ENCODE data around the gene RPP14.

RPP14 gene

DNA sequence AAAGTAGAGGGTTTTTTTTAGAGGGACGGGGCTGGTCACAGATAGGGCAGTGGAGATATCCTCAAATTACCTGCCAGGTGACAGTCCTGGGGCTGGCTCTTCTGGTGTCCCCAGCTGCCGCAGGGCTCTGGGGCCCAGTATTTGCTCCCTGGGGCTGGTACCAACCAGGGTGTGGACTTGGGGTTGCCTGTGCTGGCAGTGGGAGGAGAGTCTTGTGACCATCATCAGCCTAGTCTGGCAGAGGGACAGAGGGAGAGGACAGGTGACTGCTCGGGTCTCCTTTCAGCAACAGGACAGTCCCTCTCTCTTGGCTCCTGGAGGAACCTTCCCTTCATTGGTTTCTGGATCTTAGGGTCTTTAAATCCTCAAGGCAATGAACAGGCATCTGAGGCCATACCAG lies 7.9 kb upstream of the RPP14 start:
- TF ChIP-seq, protein P1, sequence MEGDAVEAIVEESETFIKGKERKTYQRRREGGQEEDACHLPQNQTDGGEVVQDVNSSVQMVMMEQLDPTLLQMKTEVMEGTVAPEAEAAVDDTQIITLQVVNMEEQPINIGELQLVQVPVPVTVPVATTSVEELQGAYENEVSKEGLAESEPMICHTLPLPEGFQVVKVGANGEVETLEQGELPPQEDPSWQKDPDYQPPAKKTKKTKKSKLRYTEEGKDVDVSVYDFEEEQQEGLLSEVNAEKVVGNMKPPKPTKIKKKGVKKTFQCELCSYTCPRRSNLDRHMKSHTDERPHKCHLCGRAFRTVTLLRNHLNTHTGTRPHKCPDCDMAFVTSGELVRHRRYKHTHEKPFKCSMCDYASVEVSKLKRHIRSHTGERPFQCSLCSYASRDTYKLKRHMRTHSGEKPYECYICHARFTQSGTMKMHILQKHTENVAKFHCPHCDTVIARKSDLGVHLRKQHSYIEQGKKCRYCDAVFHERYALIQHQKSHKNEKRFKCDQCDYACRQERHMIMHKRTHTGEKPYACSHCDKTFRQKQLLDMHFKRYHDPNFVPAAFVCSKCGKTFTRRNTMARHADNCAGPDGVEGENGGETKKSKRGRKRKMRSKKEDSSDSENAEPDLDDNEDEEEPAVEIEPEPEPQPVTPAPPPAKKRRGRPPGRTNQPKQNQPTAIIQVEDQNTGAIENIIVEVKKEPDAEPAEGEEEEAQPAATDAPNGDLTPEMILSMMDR (IDR thresholded peaks at IDR 0.05; ENCODE audit: low read depth, low read length, poor library complexity, severe bottlenecking) = no peak
- no peak for TF ChIP-seq EZH2phosphoT487 (IDR thresholded peaks at IDR 0.05; ENCODE audit: borderline replicate concordance, low read length)
- no peaks in the 10 kb centered on the region for H3F3A ChIP-seq (ENCODE audit: control insufficient read depth, insufficient read depth)
- no peaks in the 10 kb centered on the region for H4K20me1 ChIP-seq (ENCODE audit: control insufficient read depth, insufficient read depth, low read depth, low read length)

DNA sequence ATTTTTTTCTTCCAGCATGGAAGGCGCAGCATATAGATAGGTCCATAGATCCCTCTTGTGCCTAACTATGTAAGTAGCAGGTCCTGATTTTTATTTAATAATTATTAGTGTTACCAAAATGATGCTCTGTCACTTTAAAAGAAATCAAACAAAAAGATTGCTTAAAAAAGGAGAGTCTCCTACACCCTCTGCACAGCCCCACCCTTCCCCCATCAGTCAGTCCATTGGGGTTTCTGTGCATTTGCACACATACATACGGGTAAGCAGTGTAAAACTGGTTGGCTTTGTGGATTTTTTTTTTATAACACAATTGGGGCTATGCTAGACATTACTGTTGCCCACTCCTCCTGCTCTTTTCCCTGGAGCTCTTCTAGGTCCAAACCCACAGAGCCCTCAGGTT lies 7.0 kb upstream of the RPP14 start:
- TF ChIP-seq, protein P1 (IDR thresholded peaks at IDR 0.05; ENCODE audit: low read depth, low read length, poor library complexity, severe bottlenecking) = no peak
- TF ChIP-seq EZH2phosphoT487 (IDR thresholded peaks at IDR 0.05; ENCODE audit: borderline replicate concordance, low read length) = no peak
- Histone ChIP-seq H4K20me1 (ENCODE audit: control insufficient read depth, insufficient read depth, low read depth, low read length) (no peaks in the 10 kb centered on the region), H3K9me3 (ENCODE audit: control insufficient read depth, insufficient read depth, low read length) (no peaks in the 10 kb centered on the region; the same call in 1 of the 2 replicates), H3K27ac (ENCODE audit: low read depth, low read length) (no peak overlapping the region), H3K27me3 (ENCODE audit: control insufficient read depth, low read length) (peaks cover 16% of the 10 kb centered on the region), H3K4me2 (ENCODE audit: low read length) (no peak overlapping the region), H3K79me2 (ENCODE audit: control insufficient read depth, low read length) (no peaks in the 10 kb centered on the region), H3F3A (ENCODE audit: control insufficient read depth, insufficient read depth) (no peaks in the 10 kb centered on the region), H3K4me1 (ENCODE audit: control insufficient read depth, low read length) (no peaks in the 10 kb centered on the region), H3K9me2 (replicated peaks; ENCODE audit: control insufficient read depth, low read length) (no peaks in the 10 kb centered on the region), H3K4me3 (ENCODE audit: low read length) (no peak overlapping the region), H3K36me3 (ENCODE audit: control insufficient read depth, low read length) (no peaks in the 10 kb centered on the region)

More for the DNA sequence above, 7.9 kb upstream of the RPP14 start:
- Histone ChIP-seq H3K27ac (ENCODE audit: low read depth, low read length) (no peak overlapping the region), H3K9me2 (replicated peaks; ENCODE audit: control insufficient read depth, low read length) (no peaks in the 10 kb centered on the region), H3K27me3 (ENCODE audit: control insufficient read depth, low read length) (peaks cover 16% of the 10 kb centered on the region), H3K4me3 (ENCODE audit: low read length) (no peak overlapping the region), H3K4me2 (ENCODE audit: low read length) (no peak overlapping the region), H3K9me3 (ENCODE audit: control insufficient read depth, insufficient read depth, low read length) (no peaks in the 10 kb centered on the region; the same call in 1 of the 2 replicates), H3K36me3 (ENCODE audit: control insufficient read depth, low read length) (no peaks in the 10 kb centered on the region), H3K79me2 (ENCODE audit: control insufficient read depth, low read length) (no peaks in the 10 kb centered on the region), H3K4me1 (ENCODE audit: control insufficient read depth, low read length) (no peaks in the 10 kb centered on the region)

DNA sequence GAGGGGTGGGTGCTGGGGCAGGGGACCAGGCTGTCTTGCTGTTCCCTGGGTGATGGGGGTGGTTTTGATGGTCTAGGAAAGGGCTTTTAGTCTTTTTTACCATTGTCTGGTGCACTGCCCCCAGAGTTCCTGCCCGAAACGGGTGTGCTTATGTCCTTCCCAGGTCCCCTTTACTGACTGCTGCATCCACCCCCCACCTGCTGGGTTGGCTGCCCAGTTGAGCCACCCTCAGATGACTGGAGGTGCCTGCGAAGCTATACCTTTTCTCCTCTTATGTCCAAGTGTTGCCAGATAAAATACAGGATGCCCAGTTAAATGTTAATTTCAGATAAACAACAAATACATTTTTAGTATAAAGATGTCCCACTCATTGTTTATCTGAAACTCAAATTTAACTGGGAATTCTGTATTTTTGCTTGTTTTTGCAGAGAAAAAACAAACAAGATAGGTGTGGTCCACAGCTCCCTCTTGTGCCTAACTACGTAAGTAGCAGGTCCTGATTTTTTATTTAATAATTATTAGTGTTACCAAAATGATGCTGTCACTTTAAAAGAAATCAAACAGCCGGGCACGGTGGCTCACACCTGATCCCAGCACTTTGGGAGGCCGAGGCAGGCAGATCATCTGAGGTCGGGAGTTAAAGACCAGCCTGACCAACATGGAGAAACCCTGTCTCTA lies 6.1 kb upstream of the RPP14 start:
- TF ChIP-seq EZH2phosphoT487 (IDR thresholded peaks at IDR 0.05; ENCODE audit: borderline replicate concordance, low read length) = no peak
- TF ChIP-seq, protein P1 (IDR thresholded peaks at IDR 0.05; ENCODE audit: low read depth, low read length, poor library complexity, severe bottlenecking) = peak; percentile 65
- H4K20me1 ChIP-seq (ENCODE audit: control insufficient read depth, insufficient read depth, low read depth, low read length) = no peaks in the 10 kb centered on the region

More for the DNA sequence above, 6.1 kb upstream of the RPP14 start:
- no peak overlapping the region for H3K27ac ChIP-seq (ENCODE audit: low read depth, low read length)
- H3K9me3 ChIP-seq (ENCODE audit: control insufficient read depth, insufficient read depth, low read length) = no peaks in the 10 kb centered on the region; the same call in 1 of the 2 replicates
- no peaks in the 10 kb centered on the region for H3K36me3 ChIP-seq (ENCODE audit: control insufficient read depth, low read length)
- H3K4me3 ChIP-seq (ENCODE audit: low read length) = no peak overlapping the region
- H3K4me1 ChIP-seq (ENCODE audit: control insufficient read depth, low read length) = no peaks in the 10 kb centered on the region
- no peaks in the 10 kb centered on the region for H3K9me2 ChIP-seq (replicated peaks; ENCODE audit: control insufficient read depth, low read length)
- no peaks in the 10 kb centered on the region for H3F3A ChIP-seq (ENCODE audit: control insufficient read depth, insufficient read depth)
- no peak overlapping the region for H3K4me2 ChIP-seq (ENCODE audit: low read length)
- peaks cover 16% of the 10 kb centered on the region for H3K27me3 ChIP-seq (ENCODE audit: control insufficient read depth, low read length)
- H3K79me2 ChIP-seq (ENCODE audit: control insufficient read depth, low read length) = no peaks in the 10 kb centered on the region

Measured in DOHH2 (cell line).